ENCODE results near the gene PATL2.
"Not testable (repeated sequence)": the region's sequence is repeated elsewhere in the genome, so short reads cannot be mapped to it uniquely, and the experiment has no call there.

PATL2 gene

DNA sequence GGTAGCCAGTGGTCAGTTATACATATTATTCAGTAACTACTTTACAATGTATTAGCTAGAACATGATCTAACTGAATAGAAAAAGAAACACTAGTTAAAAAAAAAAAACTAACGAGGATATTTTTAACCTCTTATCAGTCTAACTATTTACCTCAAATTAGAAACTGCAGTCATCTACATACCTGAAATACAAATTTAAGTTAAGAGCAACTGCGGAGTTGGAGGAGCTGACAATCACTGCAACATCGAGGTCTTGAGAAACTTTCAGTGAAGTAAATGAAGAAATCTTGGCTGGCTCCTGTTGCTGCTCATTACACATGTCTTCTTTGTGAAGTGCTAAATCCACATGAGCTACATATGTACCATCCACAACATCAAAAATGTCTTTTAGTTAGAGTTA lies 54.2 kb downstream of the PATL2 start:
- FAIRE-seq (no peak), DNase-seq (ENCODE audit: insufficient read length, low spot score) (no peak)

DNA sequence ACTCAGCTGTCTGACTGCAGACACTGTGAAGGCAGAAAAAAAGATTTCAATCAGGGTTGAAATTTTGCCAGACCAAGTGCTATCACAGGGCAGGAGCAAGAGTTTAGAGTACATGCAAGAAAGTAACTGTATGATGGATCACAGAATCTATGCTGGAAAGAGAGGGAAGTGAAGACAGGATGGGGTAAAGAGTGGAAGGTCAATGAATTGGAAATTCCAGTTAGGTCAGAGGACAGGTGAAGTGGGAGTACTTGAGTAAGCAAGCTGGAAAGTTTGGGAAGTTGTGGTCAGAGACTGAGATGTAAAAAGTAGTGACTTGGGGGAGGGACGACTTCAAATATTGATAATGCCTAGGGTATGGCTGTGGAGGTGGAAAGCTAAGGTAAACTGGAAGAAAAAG lies 54.8 kb downstream of the PATL2 start:
- no peak for DNase-seq (ENCODE audit: insufficient read length, low spot score)
- no peak for FAIRE-seq

DNA sequence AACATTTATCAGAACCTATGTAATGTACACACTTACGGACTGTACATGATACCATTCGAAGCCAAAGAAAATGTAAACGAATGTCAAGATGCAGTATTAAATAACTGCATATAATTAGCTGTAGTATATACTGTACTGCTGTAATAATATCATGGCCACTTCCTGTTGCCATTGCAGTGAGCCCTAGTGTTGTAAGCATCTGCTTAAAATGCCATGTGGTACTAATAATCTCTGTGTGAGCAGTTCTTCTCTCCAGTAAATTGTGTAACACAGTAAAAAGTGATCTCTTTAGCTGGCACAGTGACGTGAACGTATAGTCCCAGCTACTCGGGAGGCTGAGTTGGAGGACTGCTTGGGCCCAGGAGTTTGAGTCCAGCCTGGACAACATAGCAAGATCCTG lies 56.3 kb downstream of the PATL2 start:
- DNase-seq (ENCODE audit: insufficient read length, low spot score) (no peak), FAIRE-seq (no peak)

DNA sequence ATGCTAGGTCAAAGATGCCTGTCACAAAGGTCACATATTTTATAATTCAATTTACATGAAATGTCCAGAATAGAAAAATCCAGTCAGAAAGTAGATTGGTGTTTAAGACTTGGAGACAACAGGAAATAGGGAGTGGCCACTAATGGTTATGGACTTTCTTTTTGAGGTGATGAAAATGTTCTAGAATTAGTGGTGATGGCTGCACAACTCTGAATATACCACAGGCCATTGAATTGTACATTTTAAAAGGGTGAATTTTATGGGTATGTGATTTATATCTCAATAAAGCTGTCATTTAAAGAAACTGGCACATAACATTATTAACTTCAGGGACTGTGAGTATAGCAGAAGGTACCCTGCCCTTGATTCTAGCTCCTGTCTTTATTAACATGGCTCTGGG lies 63.5 kb downstream of the PATL2 start:
- DNase-seq (ENCODE audit: insufficient read length, low spot score) = no peak
- no peak for FAIRE-seq

DNA sequence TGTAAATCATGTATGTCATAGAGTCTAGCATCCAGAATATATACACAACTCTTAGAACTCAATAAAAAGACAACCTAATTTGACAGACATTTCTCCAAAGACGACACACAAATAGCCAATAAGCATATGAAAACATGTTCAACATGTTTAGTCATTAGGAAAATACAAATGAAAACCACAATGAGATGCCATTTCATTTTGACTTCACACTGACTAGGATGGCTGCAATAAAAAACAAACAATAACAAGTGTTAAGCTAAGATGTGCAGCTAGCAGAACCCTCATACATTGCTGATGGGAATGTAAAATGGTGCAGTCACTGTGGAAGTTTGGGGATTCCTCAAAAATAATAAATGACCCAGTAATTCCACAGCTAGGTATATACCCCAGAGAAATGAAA lies 64.1 kb downstream of the PATL2 start:
- DNase-seq (ENCODE audit: insufficient read length, low spot score) (no peak), FAIRE-seq (no peak)

DNA sequence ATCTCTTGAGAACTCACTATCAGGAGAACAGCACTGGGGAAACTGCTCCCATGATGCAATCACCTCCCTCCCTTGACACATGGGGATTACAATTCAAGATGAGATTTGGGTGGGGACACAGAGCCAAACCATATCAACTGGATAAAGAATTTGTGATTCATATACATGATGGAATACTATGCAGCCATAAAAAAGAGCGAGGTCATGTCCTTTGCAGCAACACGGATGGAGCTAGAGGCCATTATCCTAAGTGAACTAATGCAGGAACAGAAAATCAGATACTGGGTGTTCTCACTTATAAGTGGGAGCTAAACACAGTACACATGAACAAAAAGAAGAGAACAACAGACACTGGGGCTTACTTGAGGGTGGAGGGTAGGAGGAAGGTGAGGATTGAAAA lies 64.7 kb downstream of the PATL2 start:
- FAIRE-seq = no peak
- no peak for DNase-seq (ENCODE audit: insufficient read length, low spot score)

DNA sequence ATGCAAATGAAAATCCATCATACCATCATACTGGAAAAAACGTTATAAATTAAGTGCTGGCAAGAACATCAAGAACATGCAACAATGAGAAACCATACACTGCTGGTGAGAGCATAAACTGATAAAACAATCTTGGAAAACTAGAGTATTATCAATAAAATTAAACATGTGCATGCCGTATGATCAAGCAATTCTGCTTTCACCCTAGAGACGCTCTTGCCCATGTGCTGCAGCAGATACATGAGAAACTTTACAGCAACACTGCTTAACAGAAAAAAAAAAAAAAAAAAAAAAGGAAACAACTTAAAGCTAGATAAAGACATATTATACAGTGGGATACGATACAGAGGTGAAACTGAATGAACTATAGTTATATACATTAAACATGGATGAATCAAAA lies 69.5 kb downstream of the PATL2 start:
- FAIRE-seq = no peak

DNA sequence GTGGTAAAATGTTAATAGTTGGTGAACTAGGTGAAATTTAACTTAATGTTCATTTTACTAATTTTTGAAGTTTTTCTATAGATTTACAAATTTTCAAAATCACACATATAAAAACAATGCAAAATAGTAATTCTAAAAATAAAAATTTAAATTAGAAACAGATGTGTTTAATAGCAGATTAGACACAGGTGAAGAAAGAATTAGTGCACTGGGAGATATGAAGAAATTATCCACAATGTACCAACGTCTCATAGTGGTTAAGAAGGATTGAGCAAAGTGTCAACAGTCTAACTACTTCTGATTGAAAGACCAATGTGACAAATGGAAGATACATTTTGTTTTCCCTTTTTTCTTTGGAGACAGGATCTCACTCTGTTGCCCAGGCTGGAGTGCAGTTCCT lies 74.1 kb downstream of the PATL2 start:
- no peak for DNase-seq (ENCODE audit: insufficient read length, low spot score)
- FAIRE-seq = no peak

More for the DNA sequence above, 69.5 kb downstream of the PATL2 start:
- no peak for DNase-seq (ENCODE audit: insufficient read length, low spot score)

DNA sequence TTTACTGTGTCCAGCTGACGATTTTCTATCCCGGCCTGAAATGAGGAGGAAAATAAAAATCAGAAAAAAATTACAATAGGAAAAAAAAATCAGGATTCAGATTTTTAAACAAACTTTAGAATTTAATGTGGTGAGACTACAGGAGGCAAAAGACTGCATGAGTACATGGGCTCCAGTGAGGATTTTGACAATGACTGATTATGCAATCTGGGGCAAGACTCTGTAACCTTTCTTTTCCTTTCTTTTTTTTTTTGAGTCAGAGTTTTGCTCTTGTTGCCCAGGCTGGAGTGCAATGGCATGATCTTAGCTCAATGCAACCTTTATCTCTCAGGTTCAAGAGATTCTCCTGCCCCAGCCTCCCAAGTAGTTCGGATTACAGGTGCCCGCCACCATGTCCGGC lies 77.5 kb downstream of the PATL2 start:
- FAIRE-seq (no peak), DNase-seq (ENCODE audit: insufficient read length, low spot score) (no peak)

DNA sequence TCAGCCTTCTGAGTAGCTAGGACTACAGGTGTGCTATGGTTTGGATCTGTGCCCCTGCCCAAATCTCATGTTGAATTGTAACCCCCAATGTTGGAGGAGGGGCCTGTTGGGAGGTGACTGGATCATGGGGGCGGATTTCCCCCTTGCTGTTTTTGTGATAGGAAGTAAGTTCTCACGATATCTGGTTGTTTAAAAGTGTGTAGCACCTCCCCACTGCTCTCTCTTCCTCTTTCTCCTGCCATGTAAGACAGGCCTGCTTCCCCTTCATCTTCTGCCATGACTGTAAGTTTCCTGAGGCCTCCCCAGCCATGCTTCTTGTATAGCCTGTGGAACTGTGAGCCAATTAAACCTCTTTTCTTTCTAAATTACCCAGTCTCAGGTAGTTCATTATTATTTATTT lies 85.8 kb downstream of the PATL2 start:
- not testable (repeated sequence) for DNase-seq (ENCODE audit: insufficient read length, low spot score); FAIRE-seq

DNA sequence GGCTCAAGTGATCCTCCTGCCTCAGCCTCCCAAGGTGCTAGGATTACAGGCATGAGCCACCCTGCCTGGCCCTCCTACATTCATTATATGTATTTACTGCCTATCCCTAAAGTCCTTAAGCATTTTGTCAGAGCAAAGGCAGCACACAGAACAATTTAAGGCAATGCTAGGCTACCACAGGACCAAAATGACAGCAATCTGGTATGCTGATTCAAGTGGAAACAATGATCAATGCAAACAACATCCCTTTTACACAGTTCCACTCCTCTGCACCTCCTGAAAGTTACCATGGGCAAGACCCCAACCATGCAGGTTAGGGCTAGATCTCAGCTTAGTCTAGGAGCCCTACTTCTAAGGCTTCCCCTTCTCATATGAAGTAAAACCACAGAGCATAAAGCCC lies 87.9 kb downstream of the PATL2 start:
- no peak for DNase-seq (ENCODE audit: insufficient read length, low spot score)
- FAIRE-seq = no peak

DNA sequence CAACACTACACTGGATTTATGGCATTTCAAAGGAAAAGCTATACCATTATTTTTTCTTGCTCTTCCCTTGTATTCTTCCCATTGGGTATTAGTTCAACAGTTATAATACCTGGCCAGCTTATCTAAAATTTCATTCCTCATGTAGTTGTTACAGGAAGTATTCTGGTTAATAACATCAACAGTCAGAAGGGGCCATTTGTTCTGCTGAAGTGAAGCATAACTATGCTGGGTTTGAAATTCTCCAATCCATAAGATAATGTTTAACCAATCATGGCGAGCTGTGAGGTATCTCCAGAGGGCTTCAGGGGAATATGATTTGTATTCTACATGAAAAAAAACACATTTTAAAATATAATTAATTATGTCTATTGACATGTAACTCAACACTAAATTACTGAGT lies 91.0 kb downstream of the PATL2 start:
- no peak for FAIRE-seq
- DNase-seq (ENCODE audit: insufficient read length, low spot score) = no peak

DNA sequence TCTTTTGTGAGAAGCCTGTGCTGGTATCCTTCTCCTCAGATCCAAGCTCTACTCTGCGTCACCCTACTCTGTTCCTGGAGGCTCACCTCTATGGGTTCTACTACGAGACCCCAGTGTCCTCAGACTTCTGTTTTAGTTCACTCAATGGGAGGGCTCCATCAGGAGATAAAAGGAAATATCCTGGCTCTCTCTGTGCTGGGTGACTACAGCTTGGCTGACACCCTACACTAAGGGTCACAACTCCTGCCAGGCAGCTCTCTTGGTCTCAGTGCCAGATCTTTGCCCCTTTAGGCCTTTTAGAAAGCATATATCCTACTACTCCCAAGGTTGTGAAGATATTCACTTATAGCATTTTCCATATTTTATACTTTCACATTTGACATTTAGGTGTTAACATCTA lies 94.1 kb downstream of the PATL2 start:
- DNase-seq (ENCODE audit: insufficient read length, low spot score) = no peak
- FAIRE-seq = no peak

All from HTR-8/SVneo (cell line).